Activated T-cell treated with anti-CD3 and anti-CD28 coated beads, Interleukin-2, amount 50 U/mL, for 4 hours (primary cell): Measurements from ENCODE around the gene GRIA1. TPM values are rescaled to one million over a fixed set of nuclear protein-coding genes. Genes with fewer than 3 reads are reported as not detected.

Experiments used
- ATAC-seq, 2 donors: fragments of 200-7000 bp; cut with Tn5 transposase; one replicate each; pipeline ENCODE4 v1.10.0; 2021
- DNase-seq: peaks from one replicate; pipeline ENCODE4 v3.0.0-alpha.2; 2020
- H3K27me3 Mint-ChIP-seq: one replicate; pipeline ENCODE4 v1.8.0; 2021; ENCODE audit warnings: low read depth, mixed read lengths
- H3K36me3 Mint-ChIP-seq: one replicate; pipeline ENCODE4 v1.8.0; 2022; ENCODE audit warnings: mixed read lengths; ENCODE audit not compliant: insufficient read depth
- H3K4me1 Mint-ChIP-seq: one replicate; pipeline ENCODE4 v1.8.0; 2021; ENCODE audit warnings: low read depth, mixed read lengths
- H3K4me3 Mint-ChIP-seq: one replicate; pipeline ENCODE4 v1.8.0; 2021; ENCODE audit warnings: mild to moderate bottlenecking, moderate library complexity, mixed read lengths
- H3K9me3 Mint-ChIP-seq: one replicate; pipeline ENCODE4 v1.8.0; 2021; ENCODE audit warnings: mixed read lengths
- total RNA-seq, 3 donors: library from RNA; stranded (reverse); gene quantifications; one replicate each; pipeline ENCODE4 v1.2.1, GENCODE V29; 2021

The GRIA1 gene
- total RNA-seq, 3 donors from 2014 or later, result not detected

GRCh38 chr5:153659039-153659736 lies 168.7 kb downstream of the GRIA1 start:
- DNase-seq, result no peak
- no peaks in the 10 kb centered on the region for H3K36me3 Mint-ChIP-seq
- no peaks in the 10 kb centered on the region for H3K27me3 Mint-ChIP-seq
- no peak overlapping the region for H3K4me3 Mint-ChIP-seq
- no peaks in the 10 kb centered on the region for H3K9me3 Mint-ChIP-seq
- no peak for ATAC-seq
- H3K4me1 Mint-ChIP-seq, result no peaks in the 10 kb centered on the region

- Mint-ChIP-seq H3K27me3 (peaks cover 4% of the 10 kb centered on the region), H3K4me3 (no peak overlapping the region), H3K4me1 (no peaks in the 10 kb centered on the region), H3K36me3 (no peaks in the 10 kb centered on the region), H3K9me3 (no peaks in the 10 kb centered on the region)
- ATAC-seq (no peak), DNase-seq (no peak)
Observed at GRCh38 chr5:153660919-153661318, 170.4 kb downstream of the GRIA1 start.

GRCh38 chr5:153661897-153662296 lies 171.4 kb downstream of the GRIA1 start:
- H3K27me3 Mint-ChIP-seq, result peaks cover 4% of the 10 kb centered on the region

GRCh38 chr5:153670101-153670500 lies 179.6 kb downstream of the GRIA1 start:
- H3K9me3 Mint-ChIP-seq, result no peaks in the 10 kb centered on the region

More at GRCh38 chr5:153661897-153662296, 171.4 kb downstream of the GRIA1 start:
- Mint-ChIP-seq H3K9me3 (no peaks in the 10 kb centered on the region), H3K36me3 (no peaks in the 10 kb centered on the region), H3K4me3 (no peak overlapping the region), H3K4me1 (no peaks in the 10 kb centered on the region)
- DNase-seq (no peak), ATAC-seq (no peak)

GRCh38 chr5:153671653-153672346 lies 181.3 kb downstream of the GRIA1 start:
- Mint-ChIP-seq H3K4me1 (no peaks in the 10 kb centered on the region), H3K9me3 (no peaks in the 10 kb centered on the region)

More at GRCh38 chr5:153670101-153670500, 179.6 kb downstream of the GRIA1 start:
- Mint-ChIP-seq H3K4me3 (no peak overlapping the region), H3K4me1 (no peaks in the 10 kb centered on the region), H3K27me3 (peaks cover 4% of the 10 kb centered on the region), H3K36me3 (no peaks in the 10 kb centered on the region)
- no peak for ATAC-seq
- DNase-seq, result no peak

GRCh38 chr5:153672347-153673090 lies 182.0 kb downstream of the GRIA1 start:
- DNase-seq (no peak), ATAC-seq (no peak)
- no peak overlapping the region for H3K4me3 Mint-ChIP-seq
- no peaks in the 10 kb centered on the region for H3K9me3 Mint-ChIP-seq
- peaks cover 2% of the 10 kb centered on the region for H3K27me3 Mint-ChIP-seq
- no peaks in the 10 kb centered on the region for H3K4me1 Mint-ChIP-seq
- no peaks in the 10 kb centered on the region for H3K36me3 Mint-ChIP-seq

More at GRCh38 chr5:153671653-153672346, 181.3 kb downstream of the GRIA1 start:
- ATAC-seq (no peak), DNase-seq (no peak)
- peaks cover 2% of the 10 kb centered on the region for H3K27me3 Mint-ChIP-seq
- H3K4me3 Mint-ChIP-seq, result no peak overlapping the region
- no peaks in the 10 kb centered on the region for H3K36me3 Mint-ChIP-seq

GRCh38 chr5:153674356-153674755 lies 183.9 kb downstream of the GRIA1 start:
- Mint-ChIP-seq H3K4me3 (no peak overlapping the region), H3K4me1 (no peaks in the 10 kb centered on the region), H3K36me3 (no peaks in the 10 kb centered on the region), H3K27me3 (peaks cover 4% of the 10 kb centered on the region), H3K9me3 (no peaks in the 10 kb centered on the region)
- ATAC-seq, result no peak
- no peak for DNase-seq

- Mint-ChIP-seq H3K27me3 (peaks cover 4% of the 10 kb centered on the region), H3K36me3 (no peaks in the 10 kb centered on the region), H3K9me3 (no peaks in the 10 kb centered on the region), H3K4me1 (no peaks in the 10 kb centered on the region), H3K4me3 (no peak overlapping the region)
- ATAC-seq (no peak), DNase-seq (no peak)
Observed at GRCh38 chr5:153676406-153676805, 185.9 kb downstream of the GRIA1 start.

GRCh38 chr5:153676821-153677220 lies 186.4 kb downstream of the GRIA1 start:
- no peak for ATAC-seq
- H3K4me1 Mint-ChIP-seq, result no peaks in the 10 kb centered on the region

GRCh38 chr5:153678617-153679329 lies 188.3 kb downstream of the GRIA1 start:
- peaks cover 4% of the 10 kb centered on the region for H3K27me3 Mint-ChIP-seq
- H3K4me3 Mint-ChIP-seq, result no peak overlapping the region
- no peak for DNase-seq

More at GRCh38 chr5:153676821-153677220, 186.4 kb downstream of the GRIA1 start:
- Mint-ChIP-seq H3K27me3 (peaks cover 4% of the 10 kb centered on the region), H3K36me3 (no peaks in the 10 kb centered on the region), H3K4me3 (no peak overlapping the region), H3K9me3 (no peaks in the 10 kb centered on the region)
- DNase-seq, result no peak

GRCh38 chr5:153690236-153690635 lies 199.8 kb downstream of the GRIA1 start:
- Mint-ChIP-seq H3K4me1 (no peaks in the 10 kb centered on the region), H3K36me3 (no peaks in the 10 kb centered on the region), H3K27me3 (peaks cover 2% of the 10 kb centered on the region), H3K9me3 (no peaks in the 10 kb centered on the region), H3K4me3 (no peak overlapping the region)
- ATAC-seq, result no peak
- DNase-seq, result no peak

More at GRCh38 chr5:153678617-153679329, 188.3 kb downstream of the GRIA1 start:
- H3K36me3 Mint-ChIP-seq, result no peaks in the 10 kb centered on the region
- H3K4me1 Mint-ChIP-seq, result no peaks in the 10 kb centered on the region
- no peaks in the 10 kb centered on the region for H3K9me3 Mint-ChIP-seq
- ATAC-seq, result no peak

GRCh38 chr5:153696256-153696655 lies 205.8 kb downstream of the GRIA1 start:
- H3K4me1 Mint-ChIP-seq, result no peaks in the 10 kb centered on the region
- DNase-seq (no peak), ATAC-seq (no peak)
- no peak overlapping the region for H3K4me3 Mint-ChIP-seq
- H3K36me3 Mint-ChIP-seq, result no peaks in the 10 kb centered on the region
- H3K9me3 Mint-ChIP-seq, result no peaks in the 10 kb centered on the region
- peaks cover 2% of the 10 kb centered on the region for H3K27me3 Mint-ChIP-seq

- H3K36me3 Mint-ChIP-seq, result no peaks in the 10 kb centered on the region
- ATAC-seq, result no peak
- no peak overlapping the region for H3K4me3 Mint-ChIP-seq
- no peaks in the 10 kb centered on the region for H3K27me3 Mint-ChIP-seq
- H3K4me1 Mint-ChIP-seq, result no peaks in the 10 kb centered on the region
- no peaks in the 10 kb centered on the region for H3K9me3 Mint-ChIP-seq
- no peak for DNase-seq
Observed at GRCh38 chr5:153699035-153699434, 208.6 kb downstream of the GRIA1 start.

- H3K4me3 Mint-ChIP-seq, result no peak overlapping the region
- H3K4me1 Mint-ChIP-seq, result no peaks in the 10 kb centered on the region
- no peaks in the 10 kb centered on the region for H3K27me3 Mint-ChIP-seq
- ATAC-seq (no peak), DNase-seq (no peak)
- H3K9me3 Mint-ChIP-seq, result no peaks in the 10 kb centered on the region
- no peaks in the 10 kb centered on the region for H3K36me3 Mint-ChIP-seq
Observed at GRCh38 chr5:153700940-153701339, 210.5 kb downstream of the GRIA1 start.
